ENCODE results near the gene TBRG1. TPM values are rescaled to one million over a fixed set of nuclear protein-coding genes. Genes with fewer than 3 reads are reported as not detected.

The TBRG1 gene
- 17.6 and 18.3 TPM in 2 replicates for total RNA-seq

DNA sequence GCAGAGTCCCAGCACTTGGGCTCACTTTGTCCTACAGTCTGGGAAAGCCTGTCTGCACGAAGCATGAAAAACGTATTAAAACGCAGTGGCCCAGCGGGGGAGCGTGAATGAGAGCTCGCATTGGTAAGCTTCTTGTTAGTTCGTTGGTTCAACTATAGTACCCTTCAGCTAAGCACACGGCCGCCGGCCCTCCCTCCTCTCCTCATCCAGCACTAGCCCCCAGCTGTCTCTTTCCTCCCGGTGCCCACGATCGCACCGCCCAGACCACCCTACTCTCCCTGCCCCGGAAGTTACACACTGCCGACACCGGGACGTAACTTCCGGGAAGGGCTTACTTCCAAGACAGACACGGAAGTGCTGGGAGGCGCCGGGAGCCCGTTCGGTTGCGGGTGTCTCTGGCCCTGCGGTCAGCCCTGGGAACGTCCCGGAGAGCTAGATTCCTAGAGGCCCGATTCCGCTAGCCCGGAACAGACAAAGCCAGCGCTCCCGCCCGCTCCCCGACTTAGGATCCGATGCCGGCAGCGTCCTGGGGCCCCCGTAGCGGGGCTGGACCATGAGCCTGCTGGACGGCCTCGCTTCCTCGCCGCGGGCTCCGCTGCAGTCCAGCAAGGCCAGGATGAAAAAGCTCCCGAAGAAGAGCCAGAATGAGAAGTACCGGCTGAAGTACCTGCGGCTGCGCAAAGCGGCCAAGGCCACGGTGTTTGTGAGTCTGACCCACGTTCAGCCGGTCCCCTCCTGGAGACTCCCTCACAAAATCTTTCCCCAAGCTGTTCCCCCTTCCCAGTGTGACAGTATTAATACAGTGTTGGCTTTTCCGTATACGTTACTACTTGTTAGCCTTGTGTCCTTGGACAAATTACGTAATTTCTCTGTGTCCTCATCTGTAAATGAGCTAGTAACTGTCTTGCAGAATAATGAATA lies at the start of gene TBRG1:
Gene TBRG1, plus strand, starts transcription at position 334 of the 921 bp plus-strand sequence. Its CDS starts 220 bp downstream, at position 554.

GRCh38 chr11:124611064-124611463 lies 11.6 kb upstream of the TBRG1 start, which contains the start of gene PANX3:
PANX3 (plus strand) TSS chr11:124611428; CDS start chr11:124611557, 129 bp downstream.

DNA sequence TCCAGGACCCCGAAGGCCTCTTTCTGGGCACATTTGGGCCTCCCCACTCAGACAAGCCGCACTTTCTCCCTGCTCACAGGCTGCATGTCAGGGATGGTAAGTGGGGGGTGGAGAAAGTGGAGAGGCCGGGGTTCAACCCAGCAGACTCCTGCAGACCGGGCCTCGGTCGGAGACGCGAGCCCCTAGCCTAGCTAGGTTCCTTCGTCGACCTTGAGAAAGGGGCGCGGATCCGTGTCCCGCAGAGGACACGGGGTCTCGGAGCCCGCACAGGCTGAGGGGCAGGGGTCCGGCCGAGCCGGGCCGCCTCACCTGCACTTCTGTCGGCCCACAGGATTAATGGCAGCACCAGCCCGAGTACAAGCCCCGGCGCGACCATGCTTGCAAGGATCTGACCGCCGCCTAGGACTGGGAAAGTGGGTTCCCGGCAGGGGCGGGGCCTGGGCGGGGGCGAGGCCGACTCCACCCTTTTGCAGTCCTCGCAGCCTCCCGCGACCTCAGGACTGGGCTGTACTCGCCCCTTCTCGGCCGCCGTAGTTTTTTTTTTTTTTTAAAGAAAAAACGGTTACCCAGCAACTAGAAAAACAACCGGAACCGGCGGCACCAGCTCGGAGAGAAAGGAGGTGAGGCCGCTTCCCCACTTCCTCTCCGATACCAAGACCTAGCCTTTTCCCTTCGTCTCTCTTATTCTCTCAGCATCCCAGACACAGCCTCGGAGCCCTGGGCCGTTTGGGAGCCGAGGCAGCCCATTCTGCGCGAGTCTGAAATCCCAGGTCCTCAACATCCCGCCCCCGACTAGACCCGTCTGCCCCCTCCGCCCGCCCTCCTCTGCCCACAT lies 50.9 kb downstream of the TBRG1 start, which contains the start of the genes SIAE and SPA17:
Gene SIAE, minus strand, starts transcription at position 407 of the 835 bp plus-strand sequence. Its CDS starts 31 bp downstream, at position 376.
Gene SPA17, plus strand, starts transcription at position 572 of the 835 bp plus-strand sequence. CDS start 1,361 bp downstream, outside the sequence.

Small RNA genes lying within 50 kb of the gene (small RNA-seq; reads per million reads assigned to genes)
- not detected for gene RNA5SP352

Other genes with a start within 250 kb of the TBRG1 start
- gene OR8B2, start 238.4 kb upstream of the TBRG1 start, total RNA-seq, result not detected in 2 replicates
- not detected in 2 replicates for gene OR8B3, start 223.8 kb upstream of the TBRG1 start, total RNA-seq
- not detected in 2 replicates for gene OR8B4, start 198.0 kb upstream of the TBRG1 start, total RNA-seq
- gene OR8B8, start 177.2 kb upstream of the TBRG1 start, total RNA-seq, result not detected in 2 replicates
- gene OR8B12, start 79.2 kb upstream of the TBRG1 start, total RNA-seq, result not detected in 2 replicates
- not detected in 2 replicates for gene OR8A1, start 52.9 kb upstream of the TBRG1 start, total RNA-seq
- not detected in 2 replicates for gene PANX3, start 11.4 kb upstream of the TBRG1 start, total RNA-seq
- 12.9 and 14.7 TPM in 2 replicates for gene SIAE, start 50.9 kb downstream of the TBRG1 start, total RNA-seq
- gene SPA17, start 51.0 kb downstream of the TBRG1 start, total RNA-seq, result 7.5 and 8.6 TPM in 2 replicates
- 2.6 and 4.8 TPM in 2 replicates for gene NRGN, start 117.1 kb downstream of the TBRG1 start, total RNA-seq
- 0.33 and 0.86 TPM in 2 replicates for gene VSIG2, start 129.4 kb downstream of the TBRG1 start, total RNA-seq
- gene ESAM, start 139.4 kb downstream of the TBRG1 start, total RNA-seq, result 114 and 190 TPM in 2 replicates
- gene MSANTD2, start 177.5 kb downstream of the TBRG1 start, total RNA-seq, result 15.4 and 15.8 TPM in 2 replicates
- 20.5 and 50.6 TPM in 2 replicates for gene ROBO3, start 242.6 kb downstream of the TBRG1 start, total RNA-seq